Adrenal gland (tissue), 5 donors: ENCODE data around the gene FKRP.

Source experiments
- CTCF ChIP-seq, 6 experiments: fragments of 450-650 bp in 4 of 6; fragments of 200-600 bp in 2 of 6; sonication (generic) in 1 of 6; IDR thresholded peaks; 1 replicate in 5 of 6; 2 replicates in 1 of 6; pipeline versions ENCODE4 v1.5.1 to v1.8.0; 2016 to 2021; ENCODE audit warnings: antibody characterized with exemption in 6 of 6, mild to moderate bottlenecking in 2 of 6, moderate library complexity in 1 of 6
- POLR2A ChIP-seq, 2 donors: fragments of 450-650 bp; IDR thresholded peaks; one replicate each; pipeline ENCODE4 v1.6.1; 2017; ENCODE audit warnings: antibody characterized with exemption in 2 of 2, mild to moderate bottlenecking in 2 of 2, moderate library complexity in 1 of 2
- donor health status: DM: no; HTN: no; CAD: no.

DNA sequence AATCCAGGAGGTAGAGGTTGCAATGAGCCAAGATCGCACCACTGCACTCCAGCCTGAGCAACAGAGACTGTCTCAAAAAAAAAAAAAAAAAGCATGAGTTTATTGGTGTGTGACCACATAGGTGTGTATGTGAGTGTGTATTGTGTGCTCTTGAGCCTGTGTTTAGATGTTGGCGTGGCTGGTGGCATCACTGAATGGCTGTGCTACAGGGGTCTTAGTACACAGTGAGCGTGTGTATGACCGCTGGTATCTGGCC, 40.1 kb downstream of the FKRP start:
- TF ChIP-seq CTCF (IDR thresholded peaks at IDR 0.05) (no peak), POLR2A (IDR thresholded peaks at IDR 0.05) (no peak)
